ENCODE results near the gene APBB1. TPM values are rescaled to one million over a fixed set of nuclear protein-coding genes. Genes with fewer than 3 reads are reported as not detected.

The APBB1 gene
- total and polyA plus RNA-seq, 2 of the 4 experiments (the other 2 are of a cell fraction): 39.4 to 44.1 TPM

DNA sequence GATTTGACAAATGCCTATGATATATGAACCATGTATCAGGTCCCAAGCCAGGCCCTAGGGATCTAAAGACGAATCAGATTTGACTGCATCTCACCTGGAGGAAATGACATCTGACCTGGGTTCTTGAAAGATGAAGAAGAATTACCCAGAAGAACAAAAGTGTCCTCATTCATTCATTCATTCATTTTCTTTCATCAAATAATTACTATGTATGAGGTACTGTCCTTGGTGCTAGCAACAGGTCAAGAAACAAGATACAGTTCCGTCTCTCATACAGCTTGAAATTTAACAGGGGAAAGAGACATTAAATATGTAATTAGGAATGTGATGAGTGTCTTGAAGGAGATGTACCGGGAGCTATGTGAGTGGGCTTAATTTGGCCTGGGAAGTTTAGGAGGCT lies 1.8 kb upstream of the APBB1 start:
- intact Hi-C loops (cut with micrococcal nuclease) (no loop called here), in situ Hi-C loops (cut with MboI; ENCODE audit: low sequenced_read_pairs) (no loop called here), dilution Hi-C loops (cut with HindIII; ENCODE audit: low sequenced_read_pairs, unreplicated experiment) (no loop called here)
- Histone ChIP-seq H3K9ac (ENCODE audit: low read depth, low read length) (no peak overlapping the region), H3K18ac (ENCODE audit: low read depth, low read length) (no peak overlapping the region), H2AFZ (replicated peaks; ENCODE audit: low read length, poor library complexity) (no peak overlapping the region), H2AK9ac (replicated peaks; ENCODE audit: low read depth, low read length, poor library complexity) (no peak overlapping the region), H2BK15ac (ENCODE audit: low read depth, low read length) (no peak overlapping the region), H2AK5ac (ENCODE audit: low read depth, low read length) (no peak overlapping the region), H3K56ac (ENCODE audit: extremely low read depth, insufficient read depth, low read length) (no peak overlapping the region), H4K8ac (ENCODE audit: low read depth in 2 of 2, low read length in 2 of 2) (no peak overlapping the region), H3K4me2 (ENCODE audit: low read depth, low read length) (no peak overlapping the region), H3K4me1 (ENCODE audit: control insufficient read depth, insufficient read depth, low read length) (peaks cover 7% of the 10 kb centered on the region), H4K5ac (ENCODE audit: low read depth, low read length) (no peak overlapping the region), H2BK120ac (ENCODE audit: low read depth, low read length) (no peak overlapping the region), H3K23ac (ENCODE audit: low read depth, low read length) (no peak overlapping the region), H3K14ac (replicated peaks; ENCODE audit: low read depth, low read length) (no peak overlapping the region), H3K27ac (ENCODE audit: insufficient read depth, low read length) (no peak overlapping the region), H3K36me3 (ENCODE audit: control insufficient read depth, insufficient read depth, low read length) (no peaks in the 10 kb centered on the region), H3K79me1 (ENCODE audit: low read depth in 1 of 2, low read length in 2 of 2) (peaks cover 12 to 22% of the 10 kb centered on the region in 2 experiments), H3K27me3 (ENCODE audit: control insufficient read depth, insufficient read depth, low read length) (peaks cover 4% of the 10 kb centered on the region; the same call in 1 of the 2 replicates), H3K4ac (ENCODE audit: low read depth, low read length) (no peak overlapping the region), H3K9me3 (ENCODE audit: control insufficient read depth, insufficient read depth, low read length) (no peaks in the 10 kb centered on the region), H4K91ac (ENCODE audit: insufficient read depth, low read depth, low read length) (no peak overlapping the region), H4K20me1 (ENCODE audit: insufficient read depth, low read length) (peaks cover 8% of the 10 kb centered on the region), H3K9me1 (ENCODE audit: insufficient read depth, low read length) (peaks cover 3% of the 10 kb centered on the region; the same call in 1 of the 2 replicates), H2BK5ac (ENCODE audit: low read depth, low read length, poor library complexity, severe bottlenecking) (no peak overlapping the region), H3K4me3 (ENCODE audit: insufficient read depth, low read depth, low read length) (no peak overlapping the region), H2BK20ac (ENCODE audit: low read depth, low read length) (no peak overlapping the region)
- DNase-seq: no peak
- WGBS, 2 experiments (ENCODE audit: extremely low coverage in 2 of 2, insufficient read length in 1 of 2): 88% methylated on average over 2 of the region's 3 CpGs; no CpG with 5 or more reads in 1 of the 2 experiments
- CTCF ChIA-PET: interaction anchor here (1.3 kb wide), 1 partner anchor 10 kb away, joined by 3 read pairs; no protein-coding TSS in a partner anchor
- ATAC-seq (ENCODE audit: low read depth): no peak
- no peak for TF ChIP-seq NFE2L2 (IDR thresholded peaks at IDR 0.05; ENCODE audit: low read depth, low read length)
- TF ChIP-seq BHLHE40 (IDR thresholded peaks at IDR 0.05; ENCODE audit: low read depth, low read length): no peak
- no peak for TF ChIP-seq ELK1 (IDR thresholded peaks at IDR 0.05; ENCODE audit: borderline replicate concordance, low read depth, low read length)
- no peak for TF ChIP-seq POLR2A (IDR thresholded peaks at IDR 0.05; ENCODE audit: low read depth, low read length)
- no TSS peak for BruUV-seq (replicated peaks)
- POLR2A ChIA-PET (ENCODE audit: unreplicated experiment): no interaction called here
